Panc1 (cell line): ENCODE measurements around the gene MTA1.

Experiments used
- POLR2AphosphoS5 ChIP-seq: IDR thresholded peaks from 2 replicates; pipeline ENCODE4 v1.6.1; 2012; ENCODE audit warnings: mild to moderate bottlenecking, low read depth, low read length, moderate library complexity
- TF ChIP-seq, protein P1 (sequence below), 2 experiments: IDR thresholded peaks; 2 replicates each; pipeline ENCODE4 v1.6.1; 2011 to 2012; ENCODE audit warnings: low read depth in 2 of 2, control low read depth in 1 of 2, low read length in 1 of 2, mild to moderate bottlenecking in 1 of 2, moderate library complexity in 1 of 2; ENCODE audit not compliant: insufficient read depth in 1 of 2
- TF ChIP-seq, protein P2 (sequence below): fragments of 450-650 bp; IDR thresholded peaks from 2 replicates; pipeline ENCODE4 v1.5.1; 2017; ENCODE audit warnings: mild to moderate bottlenecking

- TF ChIP-seq, protein P1, sequence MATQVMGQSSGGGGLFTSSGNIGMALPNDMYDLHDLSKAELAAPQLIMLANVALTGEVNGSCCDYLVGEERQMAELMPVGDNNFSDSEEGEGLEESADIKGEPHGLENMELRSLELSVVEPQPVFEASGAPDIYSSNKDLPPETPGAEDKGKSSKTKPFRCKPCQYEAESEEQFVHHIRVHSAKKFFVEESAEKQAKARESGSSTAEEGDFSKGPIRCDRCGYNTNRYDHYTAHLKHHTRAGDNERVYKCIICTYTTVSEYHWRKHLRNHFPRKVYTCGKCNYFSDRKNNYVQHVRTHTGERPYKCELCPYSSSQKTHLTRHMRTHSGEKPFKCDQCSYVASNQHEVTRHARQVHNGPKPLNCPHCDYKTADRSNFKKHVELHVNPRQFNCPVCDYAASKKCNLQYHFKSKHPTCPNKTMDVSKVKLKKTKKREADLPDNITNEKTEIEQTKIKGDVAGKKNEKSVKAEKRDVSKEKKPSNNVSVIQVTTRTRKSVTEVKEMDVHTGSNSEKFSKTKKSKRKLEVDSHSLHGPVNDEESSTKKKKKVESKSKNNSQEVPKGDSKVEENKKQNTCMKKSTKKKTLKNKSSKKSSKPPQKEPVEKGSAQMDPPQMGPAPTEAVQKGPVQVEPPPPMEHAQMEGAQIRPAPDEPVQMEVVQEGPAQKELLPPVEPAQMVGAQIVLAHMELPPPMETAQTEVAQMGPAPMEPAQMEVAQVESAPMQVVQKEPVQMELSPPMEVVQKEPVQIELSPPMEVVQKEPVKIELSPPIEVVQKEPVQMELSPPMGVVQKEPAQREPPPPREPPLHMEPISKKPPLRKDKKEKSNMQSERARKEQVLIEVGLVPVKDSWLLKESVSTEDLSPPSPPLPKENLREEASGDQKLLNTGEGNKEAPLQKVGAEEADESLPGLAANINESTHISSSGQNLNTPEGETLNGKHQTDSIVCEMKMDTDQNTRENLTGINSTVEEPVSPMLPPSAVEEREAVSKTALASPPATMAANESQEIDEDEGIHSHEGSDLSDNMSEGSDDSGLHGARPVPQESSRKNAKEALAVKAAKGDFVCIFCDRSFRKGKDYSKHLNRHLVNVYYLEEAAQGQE (IDR thresholded peaks at IDR 0.05; ENCODE audit: insufficient read depth in 1 of 2, low read depth in 2 of 2, low read length in 1 of 2) = no peak
- TF ChIP-seq, protein P2, sequence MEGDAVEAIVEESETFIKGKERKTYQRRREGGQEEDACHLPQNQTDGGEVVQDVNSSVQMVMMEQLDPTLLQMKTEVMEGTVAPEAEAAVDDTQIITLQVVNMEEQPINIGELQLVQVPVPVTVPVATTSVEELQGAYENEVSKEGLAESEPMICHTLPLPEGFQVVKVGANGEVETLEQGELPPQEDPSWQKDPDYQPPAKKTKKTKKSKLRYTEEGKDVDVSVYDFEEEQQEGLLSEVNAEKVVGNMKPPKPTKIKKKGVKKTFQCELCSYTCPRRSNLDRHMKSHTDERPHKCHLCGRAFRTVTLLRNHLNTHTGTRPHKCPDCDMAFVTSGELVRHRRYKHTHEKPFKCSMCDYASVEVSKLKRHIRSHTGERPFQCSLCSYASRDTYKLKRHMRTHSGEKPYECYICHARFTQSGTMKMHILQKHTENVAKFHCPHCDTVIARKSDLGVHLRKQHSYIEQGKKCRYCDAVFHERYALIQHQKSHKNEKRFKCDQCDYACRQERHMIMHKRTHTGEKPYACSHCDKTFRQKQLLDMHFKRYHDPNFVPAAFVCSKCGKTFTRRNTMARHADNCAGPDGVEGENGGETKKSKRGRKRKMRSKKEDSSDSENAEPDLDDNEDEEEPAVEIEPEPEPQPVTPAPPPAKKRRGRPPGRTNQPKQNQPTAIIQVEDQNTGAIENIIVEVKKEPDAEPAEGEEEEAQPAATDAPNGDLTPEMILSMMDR = no peak
- TF ChIP-seq POLR2AphosphoS5 = no peak
These were observed 6.9 kb downstream of the MTA1 start for GRCh38 chr14:105426416-105427130.
